Heart right ventricle (tissue), 16 donors: ENCODE results near the gene ACVRL1. TPM values are rescaled to one million over a fixed set of nuclear protein-coding genes. Genes with fewer than 3 reads are reported as not detected.
A peak's percentile ranks its signal among the peaks of the same experiment; 100 is the strongest.

ENCODE experiments used
- ATAC-seq, 8 donors: fragments of 200-7000 bp; cut with Tn5 transposase; one replicate each; pipeline ENCODE4 v1.9.1; 2020; ENCODE audit warnings: mild to moderate bottlenecking in 8 of 8, moderate library complexity in 8 of 8, moderate number of reproducible peaks in 1 of 8
- DNase-seq, 2 donors: peaks; one replicate each; pipeline ENCODE4 v3.0.0-alpha.2; 2020
- H3K27ac ChIP-seq, 10 donors: fragments of 200-600 bp; sonication (generic) in 2 of 10; one replicate each; pipeline versions ENCODE4 v1.5.0 to v1.8.0; 2020 to 2022; ENCODE audit warnings: mild to moderate bottlenecking in 3 of 10
- H3K27me3 ChIP-seq, 7 donors: fragments of 200-600 bp; one replicate each; pipeline ENCODE4 v1.8.0; 2021 to 2022; ENCODE audit warnings: mild to moderate bottlenecking in 2 of 7
- H3K36me3 ChIP-seq, 9 donors: fragments of 200-600 bp; sonication (generic) in 1 of 9; one replicate each; pipeline versions ENCODE4 v1.5.0 to v1.8.0; 2020 to 2022; ENCODE audit warnings: mild to moderate bottlenecking in 2 of 9
- H3K4me1 ChIP-seq, 9 donors: fragments of 200-600 bp; sonication (generic) in 1 of 9; one replicate each; pipeline versions ENCODE4 v1.5.0 to v1.8.0; 2020 to 2022; ENCODE audit warnings: mild to moderate bottlenecking in 4 of 9
- H3K4me3 ChIP-seq, 10 donors: fragments of 200-600 bp; sonication (generic) in 2 of 10; one replicate each; pipeline versions ENCODE4 v1.5.0 to v1.8.0; 2020 to 2022; ENCODE audit warnings: mild to moderate bottlenecking in 7 of 10, moderate library complexity in 2 of 10
- H3K9me3 ChIP-seq, 11 donors: fragments of 200-600 bp in 10 of 11; sonication (generic) in 2 of 11; one replicate each; pipeline versions ENCODE4 v1.5.0 to v1.8.0; 2013 to 2022; ENCODE audit warnings: mild to moderate bottlenecking in 2 of 11, control low read depth in 1 of 11, moderate library complexity in 1 of 11
- CTCF ChIP-seq, 9 donors: fragments of 200-600 bp; sonication (generic) in 2 of 9; IDR thresholded peaks; one replicate each; pipeline versions ENCODE4 v1.5.0 to v1.8.0; 2021 to 2022; ENCODE audit warnings: antibody characterized with exemption in 9 of 9, mild to moderate bottlenecking in 5 of 9, moderate library complexity in 1 of 9
- WGBS, 2 donors: extraction: QIAGEN DNeasy Blood & Tissue Kit; methylation state at CpG; one replicate each; pipeline ENCODE4 v1.1.7; 2013; ENCODE audit warnings: inconsistent platforms in 1 of 2; 5-methylcytosine and 5-hydroxymethylcytosine counted together
- intact Hi-C, 10 donors: fragments of 100-400 bp; cut with DNase I; formaldehyde crosslinking; loops; one replicate each; pipeline versions ENCODE4 v1.11.1 to v1.14.2; 2022
- polyA plus RNA-seq, 2 donors: library from polyadenylated mRNA; stranded (reverse); fragments of 200-250 nt; gene quantifications; one replicate each; pipeline ENCODE4 v1.2.3, GENCODE V29; 2013
- total RNA-seq, 10 donors: library from RNA; stranded (reverse); fragmentation: NEBNext Ultra II Directional in 3 of 10; extraction: Animal tissue kit (Norgen Biotek cat#: 25700) in 3 of 10; gene quantifications; one replicate each; pipeline versions ENCODE4 v1.2.1 to v1.2.4, GENCODE V29; 2021 to 2023
- donor health status: Arrhythmogenic right ventricular cardiomyopathy.
- donor health status: ischemic (EF 13 %, LVEDD 7.1; RV severe dilation, severe dysfunction).
- donor health status: healthy with polysubstance abuse.
- donor health status: DM: no; HTN: yes; CAD: no.
- donor health status: DM: no; HTN: no; CAD: no.
- donor health status: ischemic (EF 25% LVEDD 6.9; RV normal size, moderate dysfunction).
- donor health status: ischemic (EF 25% LVEDD 5.7; RV mildly dilated, moderate dysfunction).
- donor health status: healthy.
- donor health status: DM: yes; HTN: yes; CAD: no.
- donor health status: Ischemic cardiomyopathy.
- donor health status: ischemic (EF 35%, LVEDD 5.7; RV mildly dilated, moderate dysfunction).
- donor health status: nonischemic (EF 11% LVEDD 7.7; RV severe dilation, severe dysfunction).
- donor health status: DM: yes; HTN: yes; CAD: no.
- donor health status: PGD.
- donor health status: ischemic (EF 29% LVEDD 5.4; RV normal size, mild dysfunction).
- donor health status: nonischemic (EF 23%, LVEDD 6.1; RV moderate dilation, normal function).

ACVRL1 gene
- total and polyA plus RNA-seq, 12 donors, result 16.6 to 68.0 (median 30.4) TPM

GRCh38 chr12:51901881-51902280 lies 5.4 kb upstream of the ACVRL1 start:
- intact Hi-C loops, result no loop called here

GRCh38 chr12:51904951-51905470 lies 2.3 kb upstream of the ACVRL1 start:
- H3K4me1 ChIP-seq, result peaks cover 21 to 57% (median 54%) of the 10 kb centered on the region in 9 donors
- peak; percentile 35 to 77 (median 70) for ATAC-seq
- peak overlapping the region in 1 of 10 donors; percentile 78 for H3K4me3 ChIP-seq
- H3K9me3 ChIP-seq, result peaks cover 0 to 4% (median 0%) of the 10 kb centered on the region in 11 donors
- H3K36me3 ChIP-seq, result no peaks in the 10 kb centered on the region
- DNase-seq, result no peak
- H3K27me3 ChIP-seq, result peaks cover 0 to 25% (median 11%) of the 10 kb centered on the region in 7 donors
- no peak for TF ChIP-seq CTCF (IDR thresholded peaks at IDR 0.05)
- intact Hi-C loops, result loop anchor here in 1 of 10 donors (5.0 kb wide), 1 partner anchor 72 kb away; no protein-coding TSS in a partner anchor
- H3K27ac ChIP-seq, result peak overlapping the region; percentile 90 to 98 (median 94)

More at GRCh38 chr12:51901881-51902280, 5.4 kb upstream of the ACVRL1 start:
- Histone ChIP-seq H3K4me3 (no peak overlapping the region), H3K4me1 (peaks cover 17 to 56% (median 47%) of the 10 kb centered on the region in 9 donors), H3K36me3 (no peaks in the 10 kb centered on the region), H3K27me3 (peaks cover 0 to 9% (median 4%) of the 10 kb centered on the region in 7 donors), H3K9me3 (peaks cover 0 to 4% (median 0%) of the 10 kb centered on the region in 11 donors), H3K27ac (no peak overlapping the region)
- no peak for TF ChIP-seq CTCF (IDR thresholded peaks at IDR 0.05)
- DNase-seq (no peak), ATAC-seq (no peak)
- WGBS, 2 donors, result 97% methylated on average over 11 of the region's 11 CpGs

GRCh38 chr12:51905471-51906429 lies 1.6 kb upstream of the ACVRL1 start:
- DNase-seq (peak; percentile 72 to 89), ATAC-seq (peak; percentile 71 to 84 (median 80))
- WGBS, 2 donors, result 32 to 42% methylated on average over 18 of the region's 18 CpGs
- Histone ChIP-seq H3K27ac (peak overlapping the region; percentile 90 to 98 (median 94)), H3K36me3 (no peaks in the 10 kb centered on the region), H3K4me1 (peaks cover 27 to 64% (median 61%) of the 10 kb centered on the region in 9 donors), H3K9me3 (peaks cover 0 to 4% (median 0%) of the 10 kb centered on the region in 11 donors), H3K27me3 (peaks cover 0 to 25% (median 11%) of the 10 kb centered on the region in 7 donors), H3K4me3 (peak overlapping the region in 8 of 10 donors; percentile 58 to 78 (median 70))
- intact Hi-C loops, result loop anchor here in 1 of 10 donors (5.0 kb wide), 1 partner anchor 72 kb away; no protein-coding TSS in a partner anchor
- no peak for TF ChIP-seq CTCF (IDR thresholded peaks at IDR 0.05)

GRCh38 chr12:51906430-51907082 lies 748 bp upstream of the ACVRL1 start:
- Histone ChIP-seq H3K4me1 (peaks cover 30 to 72% (median 70%) of the 10 kb centered on the region in 9 donors), H3K27ac (peak overlapping the region; percentile 90 to 98 (median 94)), H3K4me3 (peak overlapping the region; percentile 58 to 78 (median 70)), H3K27me3 (peaks cover 0 to 25% (median 11%) of the 10 kb centered on the region in 7 donors), H3K9me3 (peaks cover 0 to 4% (median 0%) of the 10 kb centered on the region in 11 donors), H3K36me3 (peaks cover 0 to 5% (median 0%) of the 10 kb centered on the region in 9 donors)
- WGBS, 2 donors, result 20 to 22% methylated on average over 21 to 23 of the region's 23 CpGs
- DNase-seq (no peak), ATAC-seq (peak; percentile 5 to 35 (median 12))
- intact Hi-C loops, result loop anchor here in 1 of 10 donors (5.0 kb wide), 1 partner anchor 71 kb away; no protein-coding TSS in a partner anchor
- no peak for TF ChIP-seq CTCF (IDR thresholded peaks at IDR 0.05)
